Renal pelvis (tissue), 4 donors: ENCODE results near the gene GOLGA6C. TPM values are rescaled to one million over a fixed set of nuclear protein-coding genes. Genes with fewer than 3 reads are reported as not detected.
"Not testable (repeated sequence)": the region's sequence is repeated elsewhere in the genome, so short reads cannot be mapped to it uniquely, and the experiment has no call there.

Source experiments
- DNase-seq: peaks from one replicate; pipeline ENCODE4 v3.0.0-alpha.2; 2013
- polyA plus RNA-seq, 3 donors: library from polyadenylated mRNA; unstranded; fragments of 120-200 nt; gene quantifications; one replicate each; pipeline ENCODE4 v1.2.1, GENCODE V29; 2013; ENCODE audit not compliant: insufficient read length in 3 of 3

The GOLGA6C gene
- polyA plus RNA-seq, 3 donors = not detected

- no peak for DNase-seq
These were observed 55.1 kb downstream of the GOLGA6C start for GRCh38 chr15:75313116-75313845.

GRCh38 chr15:75314552-75315290 lies 56.6 kb downstream of the GOLGA6C start:
- DNase-seq = no peak

GRCh38 chr15:75319231-75319897 lies 61.2 kb downstream of the GOLGA6C start:
- not testable (repeated sequence) for DNase-seq

Other genes with a start within 250 kb of the GOLGA6C start
- 10 to 100 TPM; 12.1 to 16.9 (median 14.8) TPM for gene PPCDC, start 234.7 kb upstream of the GOLGA6C start, polyA plus RNA-seq
- gene C15orf39, start 56.5 kb upstream of the GOLGA6C start, polyA plus RNA-seq = 10 to 100 TPM; 10.4 to 13.1 (median 11.1) TPM
- 1 to 10 TPM in 1 of 3 donors, under 1 TPM in 2; 0.13 to 1.1 (median 0.38) TPM for gene GOLGA6D, start 24.5 kb downstream of the GOLGA6C start, polyA plus RNA-seq
- gene COMMD4, start 77.7 kb downstream of the GOLGA6C start, polyA plus RNA-seq = 100 to 1,000 TPM in 2 of 3 donors, 10 to 100 TPM in 1; 94.1 to 112 (median 106) TPM
- 10 to 100 TPM; 17.9 to 35.5 (median 35.3) TPM for gene NEIL1, start 88.7 kb downstream of the GOLGA6C start, polyA plus RNA-seq
- 100 to 1,000 TPM; 105 to 232 (median 172) TPM for gene MAN2C1, start 110.3 kb downstream of the GOLGA6C start, polyA plus RNA-seq
- 10 to 100 TPM; 56.2 to 59.8 (median 56.3) TPM for gene SIN3A, start 193.4 kb downstream of the GOLGA6C start, polyA plus RNA-seq